AG10803 (cell line): ENCODE data around the gene NXPH1.

ENCODE experiments used
- DNase-seq: peaks from one replicate; pipeline ENCODE4 v3.0.0; 2010; ENCODE audit warnings: low read depth
- H3K4me3 ChIP-seq: 2 replicates; pipeline ENCODE4 v1.5.1; 2011; ENCODE audit warnings: mild to moderate bottlenecking, low read length, control low read depth
- TF ChIP-seq, protein P1 (sequence below): conservative IDR thresholded peaks from 2 replicates; pipeline ENCODE4 v1.5.1; 2011; ENCODE audit warnings: mild to moderate bottlenecking, low read length, control low read depth, inconsistent platforms

The NXPH1 gene

DNA sequence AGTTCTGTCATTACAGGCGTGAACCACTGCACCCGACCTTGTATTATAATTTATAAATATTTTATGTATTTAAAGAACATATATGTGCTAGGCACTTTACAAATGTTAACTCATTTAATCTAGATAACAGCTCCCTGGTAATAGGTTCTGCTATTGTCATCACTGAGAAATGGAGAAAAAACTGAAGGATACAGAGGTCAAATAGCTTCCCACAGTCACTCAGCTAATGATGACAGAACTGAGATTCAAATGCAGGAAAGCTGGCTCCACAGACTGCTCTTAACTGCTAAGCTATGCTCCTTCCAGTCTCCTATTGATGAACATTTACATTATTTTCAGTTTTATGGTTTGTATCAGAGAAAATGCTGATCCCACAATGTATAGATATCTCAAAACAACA, 28.9 kb downstream of the NXPH1 start:
- TF ChIP-seq, protein P1, sequence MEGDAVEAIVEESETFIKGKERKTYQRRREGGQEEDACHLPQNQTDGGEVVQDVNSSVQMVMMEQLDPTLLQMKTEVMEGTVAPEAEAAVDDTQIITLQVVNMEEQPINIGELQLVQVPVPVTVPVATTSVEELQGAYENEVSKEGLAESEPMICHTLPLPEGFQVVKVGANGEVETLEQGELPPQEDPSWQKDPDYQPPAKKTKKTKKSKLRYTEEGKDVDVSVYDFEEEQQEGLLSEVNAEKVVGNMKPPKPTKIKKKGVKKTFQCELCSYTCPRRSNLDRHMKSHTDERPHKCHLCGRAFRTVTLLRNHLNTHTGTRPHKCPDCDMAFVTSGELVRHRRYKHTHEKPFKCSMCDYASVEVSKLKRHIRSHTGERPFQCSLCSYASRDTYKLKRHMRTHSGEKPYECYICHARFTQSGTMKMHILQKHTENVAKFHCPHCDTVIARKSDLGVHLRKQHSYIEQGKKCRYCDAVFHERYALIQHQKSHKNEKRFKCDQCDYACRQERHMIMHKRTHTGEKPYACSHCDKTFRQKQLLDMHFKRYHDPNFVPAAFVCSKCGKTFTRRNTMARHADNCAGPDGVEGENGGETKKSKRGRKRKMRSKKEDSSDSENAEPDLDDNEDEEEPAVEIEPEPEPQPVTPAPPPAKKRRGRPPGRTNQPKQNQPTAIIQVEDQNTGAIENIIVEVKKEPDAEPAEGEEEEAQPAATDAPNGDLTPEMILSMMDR = no peak
- no peak for DNase-seq

DNA sequence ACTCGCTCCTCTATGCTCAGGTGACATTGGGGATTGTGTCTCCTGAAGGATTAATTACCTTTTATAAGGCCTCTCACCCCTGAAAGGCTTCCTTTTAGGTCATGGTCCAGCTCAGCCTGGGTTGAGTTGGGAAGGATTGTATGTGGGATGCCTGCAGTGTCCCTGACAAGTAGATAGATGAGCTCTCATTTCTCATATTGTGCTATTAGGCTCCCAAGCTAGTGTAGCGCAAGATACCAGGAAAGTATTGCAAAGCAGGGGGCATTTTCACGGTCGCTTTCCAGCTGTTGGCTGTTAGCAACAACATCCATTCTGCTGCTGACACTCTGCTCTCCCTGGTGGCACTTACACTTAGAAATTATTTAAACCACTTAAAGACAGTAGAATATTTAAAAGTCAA, 31.9 kb downstream of the NXPH1 start:
- TF ChIP-seq, protein P1 = no peak
- no peak for DNase-seq
- no peak overlapping the region for H3K4me3 ChIP-seq

More for the DNA sequence above, 28.9 kb downstream of the NXPH1 start:
- no peak overlapping the region for H3K4me3 ChIP-seq

DNA sequence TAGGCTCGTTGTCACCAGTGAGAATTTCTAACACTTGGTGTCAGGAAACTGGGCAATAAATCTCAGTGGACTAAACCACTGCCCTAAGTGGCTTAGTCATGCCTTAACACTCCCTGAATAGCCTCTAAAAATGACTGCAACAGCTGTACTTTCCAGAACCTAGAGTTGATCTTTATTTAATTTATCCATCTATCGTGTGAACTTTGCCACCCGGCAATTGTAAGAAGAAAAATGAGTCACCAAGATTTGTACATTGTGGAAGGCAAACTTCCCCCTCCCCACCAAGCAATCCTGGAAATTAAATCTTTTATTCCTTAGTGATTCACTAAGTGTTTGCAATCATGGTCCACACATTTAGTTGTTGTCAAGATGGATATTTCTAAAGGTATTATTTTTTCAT, 47.1 kb downstream of the NXPH1 start:
- TF ChIP-seq, protein P1 = no peak
- H3K4me3 ChIP-seq = no peak overlapping the region
- DNase-seq = no peak

DNA sequence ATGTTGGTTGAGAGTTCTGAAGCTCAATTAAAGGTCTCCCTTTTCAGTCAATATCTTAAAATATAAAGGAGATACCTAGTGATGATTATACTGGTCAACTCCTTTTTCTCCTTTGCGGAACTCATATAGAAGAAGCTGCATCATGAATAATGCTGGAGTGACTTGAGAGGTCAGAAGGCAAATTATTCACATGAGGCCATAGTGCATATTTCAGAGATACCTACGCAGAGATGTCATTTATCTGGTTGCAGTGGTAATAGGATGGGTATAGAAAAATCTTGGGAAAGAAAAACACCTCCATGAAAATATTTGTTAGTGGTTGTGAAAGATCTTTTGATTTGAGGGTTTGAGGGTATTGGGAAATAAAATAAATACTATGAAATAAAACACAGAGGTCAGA, 47.7 kb downstream of the NXPH1 start:
- no peak overlapping the region for H3K4me3 ChIP-seq
- DNase-seq = no peak
- TF ChIP-seq, protein P1 = no peak

DNA sequence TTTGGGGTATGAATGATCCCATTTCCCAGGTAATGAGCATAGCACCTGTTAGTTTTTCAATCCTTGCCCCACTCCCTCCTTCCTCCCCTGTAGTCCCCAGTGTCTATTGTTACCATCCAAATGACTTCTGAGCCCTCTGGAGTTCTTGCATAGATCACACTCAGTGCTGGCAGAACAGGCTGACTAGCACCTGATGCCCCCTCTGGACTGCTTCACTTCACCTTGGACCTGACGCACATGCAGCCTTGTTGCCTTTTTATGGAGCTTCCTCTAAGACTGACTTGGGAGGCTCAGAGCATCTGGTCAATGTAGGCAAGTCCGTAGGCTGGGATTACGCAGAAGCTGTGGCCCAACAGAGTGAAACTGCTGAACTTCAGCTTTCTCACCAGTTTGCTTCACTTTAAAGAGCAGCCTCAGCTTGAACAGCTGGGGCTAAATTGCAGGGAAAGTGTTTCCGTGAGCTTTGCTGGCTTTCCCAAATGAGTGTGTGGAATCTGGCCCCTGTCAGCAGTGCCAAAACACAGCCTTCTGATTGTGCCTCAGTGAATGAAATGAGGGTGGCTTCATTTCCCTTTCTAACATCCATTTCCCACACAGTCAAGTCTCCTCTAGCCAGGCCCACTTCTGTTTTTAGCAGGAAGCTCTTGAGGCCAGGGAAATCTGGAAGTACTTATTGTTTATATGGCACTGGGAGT, 48.5 kb downstream of the NXPH1 start:
- TF ChIP-seq, protein P1 = no peak
- H3K4me3 ChIP-seq = no peak overlapping the region
- no peak for DNase-seq

DNA sequence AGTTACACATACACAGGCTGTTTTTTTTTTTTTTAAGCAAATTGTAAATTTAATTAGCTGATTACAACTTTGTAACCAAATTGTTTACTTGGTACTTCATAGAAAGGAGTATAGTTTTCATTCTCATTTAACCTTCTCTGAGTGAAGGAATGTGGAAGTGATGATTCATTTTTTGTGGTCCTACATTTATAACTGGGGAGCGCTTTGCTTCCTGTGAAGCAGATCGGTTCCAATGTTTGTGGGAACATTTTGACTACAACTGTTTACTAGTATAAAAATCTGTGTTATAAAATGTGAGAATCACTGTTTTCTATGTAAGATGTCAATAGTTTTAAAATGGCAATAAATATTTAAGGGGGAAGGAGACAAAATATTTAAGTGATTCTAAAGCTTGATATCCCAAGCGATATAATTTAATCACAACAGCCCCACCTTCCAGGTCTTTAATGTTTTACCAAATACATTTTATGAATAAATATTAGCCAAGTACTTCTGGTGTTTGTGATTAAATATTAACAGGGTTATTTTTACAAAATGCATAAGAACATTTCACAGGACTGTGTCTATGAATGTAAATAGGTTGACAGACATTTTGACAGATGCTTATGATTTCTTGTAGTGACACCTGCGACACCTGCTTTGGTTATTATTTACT, 57.1 kb downstream of the NXPH1 start:
- no peak for DNase-seq
- H3K4me3 ChIP-seq = no peak overlapping the region
- TF ChIP-seq, protein P1 = no peak

DNA sequence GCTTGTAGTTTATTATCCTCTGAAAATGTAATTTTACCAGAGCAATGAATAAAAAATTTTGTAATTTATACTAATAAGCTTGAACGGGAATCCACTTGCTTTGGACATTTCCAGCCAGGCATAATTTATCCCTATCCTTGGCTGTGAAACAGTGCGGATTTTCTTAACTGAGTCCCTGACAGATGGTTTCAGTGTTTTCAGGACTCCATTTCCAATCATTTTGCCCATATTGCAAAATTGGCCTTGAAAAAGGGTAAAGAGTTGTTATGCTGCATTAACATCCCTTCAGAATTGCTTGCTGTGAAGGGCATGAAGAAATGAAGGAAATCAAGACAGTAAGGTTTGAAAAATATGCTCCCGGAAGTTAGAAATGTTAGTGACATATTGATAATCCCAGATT, 57.7 kb downstream of the NXPH1 start:
- TF ChIP-seq, protein P1 = no peak
- no peak for DNase-seq
- no peak overlapping the region for H3K4me3 ChIP-seq
